ENCODE measurements around the gene IL1RN. TPM values are rescaled to one million over a fixed set of nuclear protein-coding genes. Genes with fewer than 3 reads are reported as not detected.

Gene IL1RN
- total RNA-seq, 2 experiments from 2014 or later = 4.6 to 4.8 TPM

DNA sequence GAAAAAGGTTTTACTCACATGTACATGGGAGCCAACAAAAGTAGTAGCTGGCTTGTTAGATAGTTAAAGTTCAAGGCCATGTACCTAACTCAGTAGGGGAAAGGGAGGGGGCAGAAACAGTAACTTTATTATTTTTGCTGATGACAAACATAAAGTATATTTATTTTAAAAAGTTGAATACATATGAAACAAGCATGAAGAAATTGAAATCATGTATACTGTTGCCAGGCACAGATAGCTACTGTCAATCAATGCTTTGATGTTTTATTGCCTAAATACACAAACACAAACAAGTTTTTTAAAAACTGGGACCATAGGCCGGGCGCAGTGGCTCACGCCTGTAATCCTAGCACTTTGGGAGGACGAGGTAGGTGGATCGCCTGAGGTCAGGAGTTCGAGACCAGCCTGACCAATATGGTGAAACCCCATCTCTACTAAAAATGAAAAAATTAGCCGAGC lies 38.8 kb downstream of the IL1RN start:
- H3K27me3 Mint-ChIP-seq = no peaks in the 10 kb centered on the region
- peak overlapping the region; percentile 59 for H3K27ac Mint-ChIP-seq
- H3K4me3 Mint-ChIP-seq = no peak overlapping the region
- peaks cover 15% of the 10 kb centered on the region for H3K36me3 Mint-ChIP-seq (ENCODE audit: low read depth)
- CTCF ChIA-PET = interaction anchor here (1.0 to 2.2 kb wide), 4 partner anchors 8 to 86 kb away, joined by 3 to 12 read pairs (median 4); partner anchors contain the start of gene PSD4
- H3K4me1 Mint-ChIP-seq = peaks cover 56% of the 10 kb centered on the region
- peaks cover 3% of the 10 kb centered on the region for H3K9me3 Mint-ChIP-seq (ENCODE audit: low read depth)
- POLR2A ChIA-PET = no interaction called here
- ATAC-seq (no peak), DNase-seq (no peak)
- intact Hi-C loops (cut with DNase I, micrococcal nuclease) = no loop called here

DNA sequence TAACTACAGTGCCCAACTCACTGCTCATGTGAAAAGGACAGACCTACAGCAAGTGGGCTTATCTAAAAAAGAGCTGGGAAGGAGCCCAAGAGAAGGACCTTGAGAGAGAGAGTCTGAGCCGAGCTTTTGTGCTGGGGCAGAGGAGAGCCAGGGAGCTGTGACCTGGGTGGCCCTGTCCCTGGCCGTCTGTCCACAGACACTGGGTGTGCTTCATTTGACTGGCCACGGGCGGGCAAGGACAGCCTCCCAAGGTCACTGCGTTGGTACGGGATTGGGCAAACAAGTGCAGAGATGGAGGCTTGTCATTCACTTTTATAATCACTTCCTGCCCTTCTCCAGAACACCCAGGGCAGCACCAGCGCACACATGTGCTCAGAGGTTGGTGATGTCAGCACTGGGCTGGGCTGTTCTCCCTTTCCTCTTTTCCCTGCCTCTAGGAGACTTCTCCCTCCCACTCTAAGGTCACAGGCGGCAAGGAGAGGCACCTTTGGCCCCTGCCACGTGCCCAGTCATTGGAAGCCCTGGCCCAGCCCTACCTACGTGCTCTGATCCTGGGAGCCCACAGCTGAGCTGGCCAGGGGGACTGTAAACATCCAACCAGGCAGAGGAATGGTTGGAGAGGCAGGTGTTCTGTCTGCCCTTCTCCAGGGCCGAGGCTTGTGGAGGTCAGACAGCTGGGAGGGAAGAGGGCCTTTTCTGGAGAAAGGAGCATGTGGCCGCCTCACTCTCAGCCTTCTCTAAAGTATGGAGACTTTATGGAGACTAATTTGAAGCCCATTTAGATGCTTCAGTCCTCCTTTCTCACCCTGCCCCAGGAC lies 39.9 kb downstream of the IL1RN start:
- intact Hi-C loops (cut with DNase I, micrococcal nuclease) = no loop called here
- Mint-ChIP-seq H3K9me3 (ENCODE audit: low read depth) (peaks cover 8% of the 10 kb centered on the region), H3K27ac (peak overlapping the region; percentile 94), H3K4me3 (peak overlapping the region; percentile 44), H3K27me3 (no peaks in the 10 kb centered on the region), H3K4me1 (peaks cover 66% of the 10 kb centered on the region), H3K36me3 (ENCODE audit: low read depth) (peaks cover 25% of the 10 kb centered on the region)
- POLR2A ChIA-PET = interaction anchor here (0.9 kb wide), 1 partner anchor 13 kb away, joined by 3 read pairs; no protein-coding TSS in a partner anchor
- DNase-seq (peak; percentile 69), ATAC-seq (peak; percentile 80)
- CTCF ChIA-PET = interaction anchor here (0.9 to 1.8 kb wide), 7 partner anchors 9 to 87 kb away, joined by 3 to 7 read pairs (median 4); no protein-coding TSS in a partner anchor

DNA sequence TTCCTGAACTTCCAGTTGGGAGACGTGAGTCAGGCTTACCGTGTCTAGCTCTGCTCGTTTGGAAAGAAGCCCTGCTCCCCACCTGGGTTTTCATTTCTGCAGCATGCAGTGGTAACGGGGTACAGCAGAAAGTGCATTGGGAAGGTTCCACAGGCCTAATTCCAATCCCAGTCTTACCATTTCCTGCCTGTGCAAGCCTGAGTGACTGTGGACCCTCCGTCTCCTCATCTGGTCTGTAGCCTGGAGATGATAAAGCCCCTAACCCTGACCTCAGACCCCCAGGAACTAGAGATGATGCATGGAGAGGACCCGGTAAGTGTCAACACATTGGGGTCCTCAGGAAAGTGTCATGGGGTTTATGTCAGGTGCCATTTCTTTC lies 40.6 kb downstream of the IL1RN start:
- ChIA-PET POLR2A (no interaction called here), CTCF (interaction anchor here (0.9 to 1.8 kb wide), 6 partner anchors 10 to 88 kb away, joined by 3 to 7 read pairs (median 4); no protein-coding TSS in a partner anchor)
- H3K36me3 Mint-ChIP-seq (ENCODE audit: low read depth) = peaks cover 25% of the 10 kb centered on the region
- no peak for ATAC-seq
- peak overlapping the region; percentile 41 for H3K4me3 Mint-ChIP-seq
- peaks cover 66% of the 10 kb centered on the region for H3K4me1 Mint-ChIP-seq
- peaks cover 8% of the 10 kb centered on the region for H3K9me3 Mint-ChIP-seq (ENCODE audit: low read depth)
- H3K27me3 Mint-ChIP-seq = no peaks in the 10 kb centered on the region
- no peak for DNase-seq
- intact Hi-C loops (cut with DNase I, micrococcal nuclease) = no loop called here
- H3K27ac Mint-ChIP-seq = peak overlapping the region; percentile 94

DNA sequence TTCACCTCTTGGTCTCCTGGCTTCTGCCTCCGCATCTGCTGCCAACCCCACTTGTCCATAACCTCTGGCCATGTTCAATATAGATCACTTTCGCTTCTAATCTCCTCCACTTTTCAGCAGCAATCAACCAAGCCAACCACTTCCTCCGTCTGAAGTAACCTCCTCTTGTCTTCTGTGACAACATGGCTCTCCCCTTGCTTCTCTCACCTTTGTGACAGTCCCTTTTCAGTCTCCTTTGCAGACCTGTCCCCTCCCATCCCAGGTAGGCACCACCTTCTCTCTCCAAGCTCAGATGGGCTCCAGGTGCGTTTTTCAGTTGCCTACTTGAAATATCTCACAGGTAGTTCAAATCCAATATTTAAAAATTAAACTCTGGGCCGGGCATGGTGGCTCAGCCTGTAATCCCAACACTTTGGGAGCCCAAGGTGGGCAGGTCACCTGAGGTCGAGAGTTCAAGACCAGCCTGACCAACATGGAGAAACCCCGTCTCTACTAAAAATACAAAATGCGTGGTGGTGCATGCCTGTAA lies 41.7 kb downstream of the IL1RN start:
- peaks cover 31% of the 10 kb centered on the region for H3K36me3 Mint-ChIP-seq (ENCODE audit: low read depth)
- H3K9me3 Mint-ChIP-seq (ENCODE audit: low read depth) = peaks cover 8% of the 10 kb centered on the region
- DNase-seq (peak; percentile 48), ATAC-seq (peak; percentile 11)
- ChIA-PET POLR2A (no interaction called here), CTCF (no interaction called here)
- peak overlapping the region; percentile 41 for H3K4me3 Mint-ChIP-seq
- peaks cover 73% of the 10 kb centered on the region for H3K4me1 Mint-ChIP-seq
- intact Hi-C loops (cut with DNase I, micrococcal nuclease) = no loop called here
- peak overlapping the region; percentile 94 for H3K27ac Mint-ChIP-seq
- H3K27me3 Mint-ChIP-seq = no peaks in the 10 kb centered on the region

DNA sequence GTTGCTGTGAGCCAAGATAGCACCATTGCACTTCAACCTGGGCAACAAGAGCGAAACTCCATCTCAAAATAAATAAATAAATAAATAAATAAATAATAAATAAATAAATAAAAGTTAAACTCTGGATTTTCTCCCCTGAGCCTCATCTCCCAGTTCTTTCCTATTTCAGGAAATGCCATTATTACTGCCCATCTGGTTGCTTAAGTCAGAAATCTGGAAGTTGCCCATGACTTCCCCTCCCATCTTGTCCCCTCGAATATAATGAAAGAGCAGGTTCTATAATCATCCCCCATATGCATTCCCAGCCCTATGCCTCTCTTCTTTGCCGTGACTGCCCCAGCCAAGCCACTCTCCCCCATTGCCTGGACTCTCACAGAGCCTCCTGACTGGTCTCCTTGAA lies 42.2 kb downstream of the IL1RN start:
- intact Hi-C loops (cut with DNase I, micrococcal nuclease) = no loop called here
- Mint-ChIP-seq H3K4me1 (peaks cover 69% of the 10 kb centered on the region), H3K27me3 (no peaks in the 10 kb centered on the region), H3K36me3 (ENCODE audit: low read depth) (peaks cover 36% of the 10 kb centered on the region), H3K4me3 (no peak overlapping the region), H3K9me3 (ENCODE audit: low read depth) (peaks cover 8% of the 10 kb centered on the region), H3K27ac (peak overlapping the region; percentile 16)
- CTCF ChIA-PET = no interaction called here
- POLR2A ChIA-PET = no interaction called here
- DNase-seq = no peak
- ATAC-seq = no peak

DNA sequence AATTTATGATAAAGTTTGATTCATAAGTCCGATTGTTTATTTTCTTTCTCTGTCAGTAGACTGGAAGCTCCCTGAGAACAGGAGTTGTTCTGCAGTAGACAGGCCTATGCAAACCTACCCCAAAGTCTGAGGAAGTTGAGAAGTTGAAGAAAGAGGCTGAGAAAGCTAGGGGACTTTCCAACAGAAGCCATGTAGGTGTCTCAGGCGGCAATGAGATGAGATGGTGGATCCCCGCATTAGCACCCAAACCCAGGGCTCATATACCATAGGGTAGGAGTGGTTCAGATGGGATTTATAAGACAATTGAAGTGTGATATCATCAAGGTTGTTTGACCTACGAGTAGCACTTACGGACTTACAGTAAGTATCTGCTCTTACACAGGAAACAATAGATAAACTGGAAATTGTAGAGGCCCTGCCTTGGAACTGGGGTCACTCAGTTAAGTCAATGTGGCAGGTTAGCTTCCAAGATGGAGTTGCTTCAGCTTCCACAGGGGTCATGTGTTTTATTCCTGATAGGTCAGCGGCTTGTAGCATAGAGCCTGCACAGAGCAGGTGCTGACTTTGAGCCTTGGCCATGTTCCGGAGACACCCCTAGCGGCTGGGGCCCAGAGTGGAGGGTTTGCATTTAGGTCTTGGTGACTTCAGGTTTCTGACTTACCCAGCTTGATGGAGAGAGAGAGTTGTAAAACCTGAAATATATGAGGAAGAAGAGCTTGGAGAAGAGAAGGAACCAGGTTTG lies 44.1 kb downstream of the IL1RN start:
- peaks cover 73% of the 10 kb centered on the region for H3K4me1 Mint-ChIP-seq
- H3K27me3 Mint-ChIP-seq = no peaks in the 10 kb centered on the region
- H3K27ac Mint-ChIP-seq = peak overlapping the region; percentile 99
- DNase-seq (peak; percentile 39), ATAC-seq (peak; percentile 3)
- POLR2A ChIA-PET = no interaction called here
- CTCF ChIA-PET = interaction anchor here (1.2 to 6.6 kb wide), 4 partner anchors 14 to 34 kb away, joined by 4 to 95 read pairs (median 39); no protein-coding TSS in a partner anchor
- peaks cover 8% of the 10 kb centered on the region for H3K9me3 Mint-ChIP-seq (ENCODE audit: low read depth)
- H3K36me3 Mint-ChIP-seq (ENCODE audit: low read depth) = peaks cover 53% of the 10 kb centered on the region
- no peak overlapping the region for H3K4me3 Mint-ChIP-seq
- intact Hi-C loops (cut with DNase I, micrococcal nuclease) = loop anchor here in 1 of 2 experiments (10.0 kb wide), 1 partner anchor 627 kb away; the partner anchor contains the start of gene POLR1B

DNA sequence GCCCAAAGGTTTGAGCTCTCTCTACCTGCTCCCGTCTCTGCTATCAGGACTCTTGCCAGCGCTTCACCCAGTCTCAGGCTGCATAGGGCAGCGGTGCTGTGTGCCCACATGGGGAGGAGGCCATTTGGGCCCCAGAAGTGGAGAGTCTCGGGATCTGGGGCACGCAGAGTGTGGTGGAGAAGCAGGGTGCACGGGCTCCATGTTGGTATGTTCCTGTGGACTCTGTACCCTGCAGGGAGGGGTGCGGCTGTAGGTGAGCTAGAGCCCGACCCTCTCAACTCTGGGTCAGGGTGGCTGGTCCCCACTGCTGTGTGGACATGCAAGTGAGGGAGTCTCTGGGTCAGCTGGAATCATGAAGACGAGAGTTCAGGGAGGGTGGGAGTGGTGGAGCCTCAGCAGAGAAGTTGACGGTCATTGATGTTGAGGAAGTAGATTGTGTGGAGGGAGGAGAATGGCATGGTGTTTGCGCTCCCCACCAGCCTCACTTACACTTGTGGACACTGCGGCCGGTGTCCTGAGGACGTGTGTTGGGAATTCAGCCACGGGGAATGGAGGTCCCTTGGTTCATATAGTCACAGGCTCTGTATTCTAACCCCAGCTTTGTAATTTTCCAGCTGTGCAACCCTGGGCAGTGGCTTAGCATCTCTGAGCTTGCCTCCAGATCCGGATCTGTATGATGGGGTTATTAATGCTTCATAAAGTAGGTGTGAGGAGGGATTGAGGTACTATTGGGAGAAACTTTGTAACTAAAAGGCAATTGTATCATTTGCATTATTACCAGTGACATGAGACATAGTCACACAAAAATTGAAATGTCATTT lies 45.5 kb downstream of the IL1RN start:
- peaks cover 8% of the 10 kb centered on the region for H3K9me3 Mint-ChIP-seq (ENCODE audit: low read depth)
- ChIA-PET CTCF (interaction anchor here (0.6 to 6.6 kb wide), 14 partner anchors 7 to 361 kb away, joined by 3 to 95 read pairs (median 4); no protein-coding TSS in a partner anchor), POLR2A (interaction anchor here (0.6 to 2.1 kb wide), 6 partner anchors 8 to 114 kb away, joined by 3 to 22 read pairs (median 7); partner anchors contain the start of gene IL36RN)
- peaks cover 66% of the 10 kb centered on the region for H3K36me3 Mint-ChIP-seq (ENCODE audit: low read depth)
- no peak for ATAC-seq
- H3K27me3 Mint-ChIP-seq = no peaks in the 10 kb centered on the region
- H3K4me3 Mint-ChIP-seq = peak overlapping the region; percentile 91
- DNase-seq = no peak
- H3K27ac Mint-ChIP-seq = peak overlapping the region; percentile 99
- peaks cover 73% of the 10 kb centered on the region for H3K4me1 Mint-ChIP-seq
- intact Hi-C loops (cut with DNase I, micrococcal nuclease) = loop anchor here in 1 of 2 experiments (1.0 to 10.0 kb wide), 2 partner anchors 16 to 628 kb away; partner anchors contain the start of gene POLR1B

DNA sequence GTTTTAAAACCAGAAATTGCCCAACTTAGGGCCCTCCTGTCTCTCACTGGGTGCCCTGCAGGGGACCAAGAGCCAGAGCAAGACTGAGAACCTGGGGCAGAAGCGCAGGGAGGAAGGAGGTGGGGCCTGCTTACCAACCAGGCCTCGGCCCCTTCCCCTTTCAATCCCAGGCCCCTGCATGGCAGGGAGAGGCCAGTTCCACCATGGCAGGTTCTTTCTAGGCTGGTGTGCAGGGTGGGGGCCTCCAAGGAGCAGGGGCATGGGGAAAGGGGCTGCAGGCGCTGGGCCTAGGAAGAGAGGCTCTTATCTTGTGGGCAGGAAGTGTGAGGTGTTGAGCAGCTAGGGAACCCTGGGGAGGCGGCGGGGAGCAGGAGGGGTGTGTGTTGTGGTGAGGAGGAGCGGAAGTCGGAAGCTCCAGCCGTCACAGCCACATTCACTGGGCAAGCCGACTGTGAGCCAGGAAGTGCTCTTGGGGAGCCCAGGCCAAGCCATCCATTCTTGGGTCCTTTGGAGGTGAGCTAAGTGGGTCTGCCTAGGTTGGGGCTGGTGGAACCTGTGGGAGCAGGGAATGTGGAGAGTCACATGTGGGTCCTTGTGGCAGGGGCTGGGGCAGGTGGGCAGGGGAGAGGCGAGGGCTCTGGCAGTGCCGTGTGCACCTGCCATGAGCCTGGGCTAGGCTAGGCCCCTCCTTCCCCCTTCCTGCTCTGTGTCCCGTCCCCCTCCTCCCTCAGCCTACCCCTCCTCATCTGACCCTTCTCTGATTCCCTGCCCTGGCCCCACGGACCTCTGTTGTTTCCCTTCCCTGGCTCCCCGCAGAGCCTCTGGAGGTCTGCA lies 46.4 kb downstream of the IL1RN start, which contains the start of gene PSD4:
Gene PSD4, plus strand, starts transcription at position 430 of the 834 bp plus-strand sequence. CDS start 8,486 bp downstream, outside the sequence.
- peaks cover 73% of the 10 kb centered on the region for H3K4me1 Mint-ChIP-seq
- ATAC-seq (peak; percentile 81), DNase-seq (peak; percentile 95)
- peak within 1 kb of the TSS; percentile 91 for H3K4me3 Mint-ChIP-seq
- peaks cover 72% of the 10 kb centered on the region for H3K36me3 Mint-ChIP-seq (ENCODE audit: low read depth)
- H3K9me3 Mint-ChIP-seq (ENCODE audit: low read depth) = peaks cover 8% of the 10 kb centered on the region
- ChIA-PET POLR2A (interaction anchor here (0.9 to 2.1 kb wide), 6 partner anchors 9 to 115 kb away, joined by 3 to 22 read pairs (median 7); partner anchors contain the start of gene IL36RN), CTCF (interaction anchor here (0.6 to 6.6 kb wide), 14 partner anchors 8 to 360 kb away, joined by 3 to 95 read pairs (median 8); no protein-coding TSS in a partner anchor)
- H3K27me3 Mint-ChIP-seq = no peaks in the 10 kb centered on the region
- intact Hi-C loops (cut with DNase I, micrococcal nuclease) = loop anchor here (1.0 to 10.0 kb wide), 4 partner anchors 16 to 629 kb away; partner anchors contain the start of gene POLR1B (in 1 of the 2)
- peak within 1 kb of the TSS; percentile 99 for H3K27ac Mint-ChIP-seq

DNA sequence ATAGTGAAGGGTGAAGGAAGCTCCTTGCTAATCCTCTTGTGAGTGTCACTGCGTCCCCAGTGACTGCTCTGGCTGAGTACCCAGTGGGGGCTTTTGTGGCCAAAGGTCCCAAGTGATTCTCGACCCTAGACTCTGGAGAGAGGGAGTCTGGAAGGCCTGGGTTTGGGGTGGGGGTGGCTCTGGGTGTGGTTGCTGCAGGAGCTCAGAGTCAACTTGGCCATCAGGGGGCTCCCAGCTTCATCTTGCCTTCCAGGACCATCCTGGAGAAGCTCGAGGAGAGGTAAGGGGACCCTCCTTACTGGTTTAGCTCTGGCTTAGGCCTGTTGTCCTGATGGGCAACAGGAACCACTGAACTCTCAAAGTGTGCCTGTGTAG lies 47.0 kb downstream of the IL1RN start:
- peaks cover 8% of the 10 kb centered on the region for H3K9me3 Mint-ChIP-seq (ENCODE audit: low read depth)
- POLR2A ChIA-PET = interaction anchor here (0.8 to 2.1 kb wide), 7 partner anchors 9 to 116 kb away, joined by 3 to 22 read pairs (median 6); partner anchors contain the start of gene IL36RN
- DNase-seq (peak; percentile 49), ATAC-seq (no peak)
- peak overlapping the region; percentile 99 for H3K27ac Mint-ChIP-seq
- intact Hi-C loops (cut with DNase I, micrococcal nuclease) = loop anchor here (1.0 to 10.0 kb wide), 3 partner anchors 36 to 630 kb away; partner anchors contain the start of gene POLR1B (in 1 of the 2)
- H3K4me1 Mint-ChIP-seq = peaks cover 75% of the 10 kb centered on the region
- CTCF ChIA-PET = interaction anchor here (0.6 to 6.6 kb wide), 15 partner anchors 9 to 216 kb away, joined by 3 to 95 read pairs (median 9); no protein-coding TSS in a partner anchor
- H3K4me3 Mint-ChIP-seq = peak overlapping the region; percentile 91
- no peaks in the 10 kb centered on the region for H3K27me3 Mint-ChIP-seq
- peaks cover 74% of the 10 kb centered on the region for H3K36me3 Mint-ChIP-seq (ENCODE audit: low read depth)

All from activated CD4-positive, alpha-beta T cell treated with anti-CD3 and anti-CD28 coated beads for 36 hours (primary cell).